ENCODE results near the gene EDDM13.

DNA sequence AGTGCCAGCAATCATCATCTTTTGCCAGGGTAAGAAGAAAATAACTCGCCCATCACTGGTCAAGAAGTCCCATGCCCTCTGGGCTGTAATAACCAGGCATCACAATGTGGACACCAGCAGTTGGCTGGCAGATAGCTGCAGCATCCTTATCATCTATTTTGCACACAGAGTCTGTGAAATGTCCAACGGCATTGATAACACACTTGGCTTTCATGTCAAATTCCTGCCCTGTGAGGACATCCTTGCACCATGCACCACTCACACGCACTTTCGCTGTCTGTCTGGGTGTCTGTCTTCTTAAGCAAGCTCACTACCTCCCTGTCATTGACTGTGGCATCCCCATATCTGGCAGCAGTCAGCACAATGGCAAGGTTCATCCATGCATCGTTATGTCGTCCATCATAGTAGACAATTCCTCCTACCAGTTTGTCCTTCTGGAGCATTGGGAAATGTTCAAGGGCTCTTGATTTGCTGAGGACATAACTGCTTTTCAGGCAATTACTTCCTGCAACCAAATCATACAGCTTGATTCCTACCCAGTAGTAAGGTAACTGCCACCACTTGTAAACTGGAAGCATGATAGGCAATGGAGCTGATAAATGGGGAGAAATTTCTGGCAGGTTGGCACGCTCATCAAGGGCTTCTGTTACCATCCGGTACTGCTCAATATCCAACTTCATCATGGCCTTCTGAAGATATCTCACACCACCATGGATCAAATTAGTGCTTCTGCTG lies 48.9 kb downstream of the EDDM13 start:
- TF ChIP-seq CTCF (IDR thresholded peaks at IDR 0.05 in 8 of 11, conservative IDR thresholded peaks at IDR 0.05 in 3 of 11) (no peak), POLR2A (IDR thresholded peaks at IDR 0.05) (no peak)

All from spleen (tissue), 7 donors.